Vagina (tissue), 2 donors: ENCODE results near the gene ERLIN1. TPM values are rescaled to one million over a fixed set of nuclear protein-coding genes. Genes with fewer than 3 reads are reported as not detected.

ENCODE experiments used
- DNase-seq, 2 donors: peaks; one replicate each; pipeline ENCODE4 v3.0.0-alpha.2; 2017; ENCODE audit errors: extremely low spot score in 2 of 2
- H3K27ac ChIP-seq: fragments of 200-600 bp; sonication (generic); one replicate; pipeline ENCODE4 v1.5.1; 2019
- H3K27me3 ChIP-seq: fragments of 200-600 bp; sonication (generic); one replicate; pipeline ENCODE4 v1.5.1; 2019
- H3K36me3 ChIP-seq, 2 donors: fragments of 200-600 bp; sonication (generic); one replicate each; pipeline ENCODE4 v1.5.1; 2017 to 2019
- H3K4me1 ChIP-seq: fragments of 200-600 bp; sonication (generic); one replicate; pipeline ENCODE4 v1.5.1; 2019
- H3K4me3 ChIP-seq, 2 donors: fragments of 200-600 bp; sonication (generic); 1 replicate in 1 of 2; 2 replicates in 1 of 2; pipeline ENCODE4 v1.5.1; 2016 to 2019
- H3K9me3 ChIP-seq: fragments of 200-600 bp; sonication (generic); one replicate; pipeline ENCODE4 v1.5.1; 2019
- CTCF ChIP-seq, 3 experiments: fragments of 450-650 bp in 2 of 3; fragments of 200-600 bp in 1 of 3; sonication (generic) in 1 of 3; IDR thresholded peaks; one replicate each; pipeline ENCODE4 v1.5.1; 2017 to 2019; ENCODE audit warnings: antibody characterized with exemption in 3 of 3, mild to moderate bottlenecking in 2 of 3, moderate library complexity in 2 of 3
- POLR2A ChIP-seq, 2 donors: fragments of 450-650 bp; IDR thresholded peaks; one replicate each; pipeline ENCODE4 v1.6.1; 2017; ENCODE audit warnings: antibody characterized with exemption in 2 of 2, mild to moderate bottlenecking in 2 of 2, moderate library complexity in 2 of 2
- POLR2AphosphoS5 ChIP-seq, 2 donors: sonication (generic); formaldehyde crosslinking; IDR thresholded peaks; one replicate each; pipeline ENCODE4 v1.9.0; 2017; ENCODE audit warnings: antibody characterized with exemption in 2 of 2, mild to moderate bottlenecking in 2 of 2, low read depth in 1 of 2; ENCODE audit not compliant: insufficient read depth in 1 of 2
- intact Hi-C: fragments of 100-400 bp; cut with DNase I; formaldehyde crosslinking; loops from one replicate; pipeline ENCODE4 v1.15.1; 2023
- total RNA-seq: library from RNA; depleted of rRNA; stranded (reverse); fragments of >200 nt; gene quantifications from one replicate; pipeline ENCODE4 v1.2.3, GENCODE V29; 2016

Gene ERLIN1
- total RNA-seq, 1 donor from 2014 or later = 25.5 TPM

DNA sequence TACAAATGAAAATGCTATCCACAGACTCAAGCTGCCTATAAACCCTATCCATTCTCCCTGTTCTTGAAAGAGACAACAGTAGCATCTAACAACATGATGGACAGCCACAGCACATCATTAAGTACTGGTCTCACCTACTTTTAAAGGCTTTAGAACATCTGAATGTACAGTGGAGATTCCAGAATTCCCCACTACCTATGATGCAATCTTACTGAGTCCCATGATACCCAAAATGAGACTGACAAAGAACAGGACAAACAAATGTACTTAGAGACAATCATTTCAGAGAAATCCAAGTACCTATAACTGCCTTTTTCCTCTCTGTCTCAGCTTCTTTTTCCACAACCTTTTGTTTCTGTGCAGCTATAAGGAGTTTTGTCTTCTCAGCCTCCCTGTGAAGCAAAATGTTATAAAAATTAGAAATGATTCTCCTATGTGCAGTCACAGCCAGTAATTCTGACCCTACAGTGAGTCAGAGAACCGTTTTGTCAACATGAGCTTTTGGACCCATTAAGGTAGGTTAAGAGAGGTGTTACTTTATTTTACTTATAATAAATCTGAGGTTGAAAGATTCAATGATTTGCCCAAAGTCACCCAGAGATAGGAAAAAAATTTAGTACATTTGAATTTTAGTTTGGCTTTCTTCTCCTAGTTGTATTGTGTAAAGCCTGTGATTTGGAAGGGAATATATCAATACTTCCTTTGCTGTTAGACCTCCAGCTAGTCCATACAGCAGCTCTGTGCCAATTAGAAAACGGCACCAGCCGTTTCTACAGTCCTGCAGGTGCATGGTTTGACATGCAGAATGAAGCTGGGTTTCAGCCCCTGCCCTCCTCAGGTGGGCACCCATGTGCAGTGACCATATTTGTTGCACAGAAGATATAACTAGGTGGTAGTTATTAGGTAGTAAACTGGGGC is 21.9 kb downstream of the ERLIN1 start:
- H3K27ac ChIP-seq = no peak overlapping the region
- H3K27me3 ChIP-seq = no peaks in the 10 kb centered on the region
- H3K36me3 ChIP-seq = peaks cover 0 to 12% of the 10 kb centered on the region in 2 donors
- intact Hi-C loops = no loop called here
- no peak overlapping the region for H3K4me3 ChIP-seq
- TF ChIP-seq CTCF (IDR thresholded peaks at IDR 0.05) (no peak), POLR2A (IDR thresholded peaks at IDR 0.05) (no peak), POLR2AphosphoS5 (IDR thresholded peaks at IDR 0.05; ENCODE audit: insufficient read depth in 1 of 2, low read depth in 1 of 2) (no peak)
- DNase-seq = no peak
- H3K4me1 ChIP-seq = no peaks in the 10 kb centered on the region
- H3K9me3 ChIP-seq = no peaks in the 10 kb centered on the region

DNA sequence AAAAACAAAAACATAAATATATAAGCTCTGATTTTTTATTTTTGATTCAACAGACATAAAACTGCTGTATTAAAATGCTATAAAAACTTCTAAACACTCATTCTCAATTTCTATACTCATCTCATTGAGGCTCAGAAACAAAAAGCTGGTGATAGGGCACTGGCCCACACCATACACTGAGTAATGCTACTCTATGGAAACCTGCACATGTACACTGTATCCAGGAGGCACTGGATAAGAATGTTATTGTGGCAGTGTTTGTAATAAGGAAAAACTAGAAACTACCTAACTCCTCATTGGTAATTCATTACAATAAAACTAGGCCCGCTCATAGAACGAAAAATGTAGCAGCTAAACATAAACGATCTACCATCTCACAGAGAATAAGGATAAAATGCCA is 23.1 kb downstream of the ERLIN1 start:
- H3K36me3 ChIP-seq = peaks cover 0 to 12% of the 10 kb centered on the region in 2 donors
- intact Hi-C loops = no loop called here

GRCh38 chr10:100158044-100158805 is 27.6 kb downstream of the ERLIN1 start:
- Histone ChIP-seq H3K27me3 (no peaks in the 10 kb centered on the region), H3K9me3 (no peaks in the 10 kb centered on the region), H3K27ac (no peak overlapping the region), H3K36me3 (peaks cover 0 to 34% of the 10 kb centered on the region in 2 donors), H3K4me3 (no peak overlapping the region), H3K4me1 (no peaks in the 10 kb centered on the region)
- intact Hi-C loops = no loop called here
- no peak for DNase-seq
- no peak for TF ChIP-seq POLR2A (IDR thresholded peaks at IDR 0.05)
- TF ChIP-seq CTCF (IDR thresholded peaks at IDR 0.05) = no peak
- no peak for TF ChIP-seq POLR2AphosphoS5 (IDR thresholded peaks at IDR 0.05; ENCODE audit: insufficient read depth in 1 of 2, low read depth in 1 of 2)

More for the DNA sequence above, 23.1 kb downstream of the ERLIN1 start:
- Histone ChIP-seq H3K4me3 (no peak overlapping the region), H3K4me1 (no peaks in the 10 kb centered on the region), H3K27ac (no peak overlapping the region), H3K9me3 (no peaks in the 10 kb centered on the region), H3K27me3 (no peaks in the 10 kb centered on the region)
- no peak for DNase-seq
- no peak for TF ChIP-seq POLR2AphosphoS5 (IDR thresholded peaks at IDR 0.05; ENCODE audit: insufficient read depth in 1 of 2, low read depth in 1 of 2)
- TF ChIP-seq CTCF (IDR thresholded peaks at IDR 0.05) = no peak
- no peak for TF ChIP-seq POLR2A (IDR thresholded peaks at IDR 0.05)

DNA sequence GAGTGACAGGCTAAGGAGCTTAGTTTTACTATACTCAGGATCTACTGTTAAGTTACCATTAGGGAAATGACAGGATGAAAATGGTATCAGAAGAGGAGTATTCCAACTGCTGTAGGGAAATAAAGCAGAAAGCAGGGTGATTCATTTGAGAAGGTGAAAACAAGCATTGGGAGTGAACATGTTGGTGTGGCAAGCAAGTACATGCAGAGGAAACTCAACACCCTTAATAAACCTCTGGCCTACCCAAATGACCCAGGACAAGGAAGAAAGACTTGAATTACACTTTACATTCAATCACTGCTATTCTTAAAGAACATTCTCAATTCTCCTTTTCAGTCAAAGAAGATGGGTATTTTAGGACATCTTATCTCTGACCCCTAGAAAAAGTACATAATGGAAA is 28.7 kb downstream of the ERLIN1 start:
- Histone ChIP-seq H3K4me3 (no peak overlapping the region), H3K4me1 (no peaks in the 10 kb centered on the region), H3K27ac (peak overlapping the region; percentile 42), H3K9me3 (no peaks in the 10 kb centered on the region), H3K27me3 (no peaks in the 10 kb centered on the region), H3K36me3 (peaks cover 0 to 45% of the 10 kb centered on the region in 2 donors)
- no peak for TF ChIP-seq POLR2A (IDR thresholded peaks at IDR 0.05)
- TF ChIP-seq CTCF (IDR thresholded peaks at IDR 0.05) = no peak
- peak in 1 of 2 donors; percentile 73 for TF ChIP-seq POLR2AphosphoS5 (IDR thresholded peaks at IDR 0.05; ENCODE audit: insufficient read depth in 1 of 2, low read depth in 1 of 2)
- intact Hi-C loops = no loop called here
- DNase-seq = no peak
